ENCODE data around the gene IL21R.
A peak's percentile ranks its signal among the peaks of the same experiment; 100 is the strongest.

The IL21R gene

GRCh38 chr16:27365142-27366089 lies 36.6 kb upstream of the IL21R start:
- no peaks in the 10 kb centered on the region for H3K4me1 ChIP-seq (ENCODE audit: control insufficient read depth, low read depth, low read length)
- no peak overlapping the region for H3K4me2 ChIP-seq (ENCODE audit: low read length)
- DNase-seq: peak; percentile 75
- H3K79me2 ChIP-seq (ENCODE audit: control insufficient read depth, insufficient read depth, low read length): no peaks in the 10 kb centered on the region
- H4K8ac ChIP-seq (ENCODE audit: low read depth, low read length): no peak overlapping the region
- no peak overlapping the region for H3K4me3 ChIP-seq (ENCODE audit: low read length)
- WGBS (ENCODE audit: extremely low coverage, insufficient coverage, low lambda C conversion rate): no CpG with 5 or more reads among the region's 7 CpGs
- H3K27me3 ChIP-seq (ENCODE audit: insufficient read depth, low read length, poor library complexity): no peaks in the 10 kb centered on the region
- no peak overlapping the region for H2BK5ac ChIP-seq (ENCODE audit: low read length)
- no peak overlapping the region for H2BK120ac ChIP-seq (ENCODE audit: low read depth, low read length)
- H3K9ac ChIP-seq (ENCODE audit: low read length): no peak overlapping the region
- no peaks in the 10 kb centered on the region for H3K79me1 ChIP-seq (ENCODE audit: low read length)
- H3K23ac ChIP-seq (ENCODE audit: low read length): no peak overlapping the region
- no peak overlapping the region for H4K5ac ChIP-seq (ENCODE audit: low read length)
- H3K18ac ChIP-seq (ENCODE audit: low read length): no peak overlapping the region
- H2BK15ac ChIP-seq (replicated peaks; ENCODE audit: low read depth): no peak overlapping the region
- peaks cover 2% of the 10 kb centered on the region for H3K36me3 ChIP-seq (ENCODE audit: control insufficient read depth, insufficient read depth, low read length)
- H3K56ac ChIP-seq (ENCODE audit: low read length): no peak overlapping the region
- no peak overlapping the region for H2AK5ac ChIP-seq (ENCODE audit: low read length)
- H3K27ac ChIP-seq (ENCODE audit: low read depth, low read length): no peak overlapping the region
- H3K4ac ChIP-seq (ENCODE audit: low read depth, low read length): no peak overlapping the region

DNA sequence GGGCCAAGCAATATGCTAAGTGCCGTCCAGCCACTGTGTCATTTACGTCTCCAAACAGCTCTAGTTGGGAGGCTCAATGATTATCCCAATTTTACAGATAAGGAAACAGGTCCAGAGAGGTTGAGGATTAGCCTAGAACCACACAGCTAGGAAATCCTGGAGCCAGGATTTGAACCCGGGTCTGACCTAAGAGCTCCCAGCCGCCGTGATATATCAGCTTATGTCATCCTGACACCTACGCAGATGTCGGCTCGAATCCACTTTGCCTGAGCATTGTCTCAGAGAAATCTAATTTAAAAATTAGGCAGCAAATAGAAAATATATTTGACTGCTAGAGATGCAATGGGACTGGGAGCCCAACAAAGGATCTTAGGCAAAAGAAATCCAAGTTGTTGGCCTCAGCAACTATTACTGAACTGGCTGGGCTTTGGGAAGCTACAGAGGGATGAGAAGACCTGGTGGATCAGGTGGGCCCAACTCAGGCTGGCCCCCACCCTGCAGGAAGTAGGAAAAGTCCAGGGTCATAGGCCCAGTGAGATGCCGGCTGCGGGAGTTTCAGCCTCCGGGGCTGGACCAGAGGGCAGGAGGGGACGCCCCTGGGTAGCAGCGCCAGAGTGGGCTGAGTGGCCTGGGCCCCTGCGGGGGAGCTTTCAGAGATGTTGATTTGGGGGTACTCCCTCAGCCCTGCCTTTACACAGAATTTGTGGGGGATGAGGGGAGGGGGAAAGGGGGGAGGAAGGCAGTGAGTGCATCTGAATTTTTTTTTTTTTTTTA lies 35.1 kb upstream of the IL21R start:
- H3K79me1 ChIP-seq (ENCODE audit: low read length): no peaks in the 10 kb centered on the region
- no peak overlapping the region for H3K27ac ChIP-seq (ENCODE audit: low read depth, low read length)
- H3K9ac ChIP-seq (ENCODE audit: low read length): no peak overlapping the region
- no peaks in the 10 kb centered on the region for H3K4me1 ChIP-seq (ENCODE audit: control insufficient read depth, low read depth, low read length)
- no peak overlapping the region for H3K4me2 ChIP-seq (ENCODE audit: low read length)
- no peak overlapping the region for H2AK5ac ChIP-seq (ENCODE audit: low read length)
- no peak overlapping the region for H3K18ac ChIP-seq (ENCODE audit: low read length)
- H2BK120ac ChIP-seq (ENCODE audit: low read depth, low read length): no peak overlapping the region
- H3K56ac ChIP-seq (ENCODE audit: low read length): no peak overlapping the region
- no CpG with 5 or more reads among the region's 14 CpGs for WGBS (ENCODE audit: extremely low coverage, insufficient coverage, low lambda C conversion rate)
- H2BK15ac ChIP-seq (replicated peaks; ENCODE audit: low read depth): no peak overlapping the region
- peaks cover 2% of the 10 kb centered on the region for H3K36me3 ChIP-seq (ENCODE audit: control insufficient read depth, insufficient read depth, low read length)
- no peaks in the 10 kb centered on the region for H3K79me2 ChIP-seq (ENCODE audit: control insufficient read depth, insufficient read depth, low read length)
- no peak overlapping the region for H3K4ac ChIP-seq (ENCODE audit: low read depth, low read length)
- H3K27me3 ChIP-seq (ENCODE audit: insufficient read depth, low read length, poor library complexity): no peaks in the 10 kb centered on the region
- no peak overlapping the region for H4K8ac ChIP-seq (ENCODE audit: low read depth, low read length)
- DNase-seq: no peak
- H2BK5ac ChIP-seq (ENCODE audit: low read length): no peak overlapping the region
- no peak overlapping the region for H3K23ac ChIP-seq (ENCODE audit: low read length)
- H3K4me3 ChIP-seq (ENCODE audit: low read length): no peak overlapping the region
- no peak overlapping the region for H4K5ac ChIP-seq (ENCODE audit: low read length)

DNA sequence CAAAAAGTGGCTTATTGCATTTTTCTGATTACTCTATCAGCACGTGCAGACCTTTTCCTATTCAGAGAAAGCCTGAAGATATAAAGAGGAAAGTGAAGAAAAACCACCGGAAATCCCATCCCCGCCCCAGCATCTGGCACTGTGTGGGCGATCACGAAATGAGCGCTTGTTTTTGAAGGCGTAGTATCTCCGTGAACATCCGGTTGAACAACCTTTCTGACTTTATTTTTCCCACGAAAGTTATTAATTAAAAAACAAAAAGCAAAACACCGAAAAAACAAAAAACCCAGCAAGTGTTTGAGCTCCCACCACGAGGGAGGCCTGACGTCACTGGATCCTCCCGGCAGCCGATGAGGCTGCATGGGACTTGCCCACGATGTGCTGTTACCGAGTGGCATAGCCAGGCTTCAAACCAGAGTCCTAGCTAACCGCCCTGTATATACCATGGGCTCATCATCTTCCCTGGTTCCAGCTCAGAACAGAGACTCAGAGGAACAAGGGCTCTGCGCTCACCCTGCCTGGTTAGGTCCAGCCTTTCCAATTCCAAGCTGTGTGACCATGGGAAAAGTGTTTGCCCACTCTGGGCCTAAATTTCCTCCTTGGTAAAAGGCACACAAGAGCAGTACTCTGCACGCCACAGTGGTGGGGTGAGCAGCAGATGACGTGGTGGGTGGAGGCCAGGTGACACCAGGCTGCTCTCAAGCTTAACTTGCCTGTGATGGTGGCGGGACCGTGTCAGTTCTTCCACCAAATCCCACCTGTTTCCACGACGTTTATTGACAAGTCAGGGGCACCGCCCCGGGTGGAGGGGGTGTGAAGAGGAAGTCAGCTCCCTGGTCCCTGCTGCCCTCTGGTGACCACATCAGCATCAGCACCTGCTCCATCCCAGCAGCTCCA lies 34.3 kb upstream of the IL21R start:
- H3K79me1 ChIP-seq (ENCODE audit: low read length): no peaks in the 10 kb centered on the region
- no peak overlapping the region for H4K8ac ChIP-seq (ENCODE audit: low read depth, low read length)
- no peak overlapping the region for H4K5ac ChIP-seq (ENCODE audit: low read length)
- no peak overlapping the region for H2AK5ac ChIP-seq (ENCODE audit: low read length)
- no peak overlapping the region for H2BK5ac ChIP-seq (ENCODE audit: low read length)
- no peaks in the 10 kb centered on the region for H3K27me3 ChIP-seq (ENCODE audit: insufficient read depth, low read length, poor library complexity)
- H2BK120ac ChIP-seq (ENCODE audit: low read depth, low read length): no peak overlapping the region
- no peak overlapping the region for H3K4me2 ChIP-seq (ENCODE audit: low read length)
- H3K56ac ChIP-seq (ENCODE audit: low read length): no peak overlapping the region
- H3K4me1 ChIP-seq (ENCODE audit: control insufficient read depth, low read depth, low read length): no peaks in the 10 kb centered on the region
- no peak overlapping the region for H3K4ac ChIP-seq (ENCODE audit: low read depth, low read length)
- H2BK15ac ChIP-seq (replicated peaks; ENCODE audit: low read depth): no peak overlapping the region
- H3K79me2 ChIP-seq (ENCODE audit: control insufficient read depth, insufficient read depth, low read length): no peaks in the 10 kb centered on the region
- WGBS (ENCODE audit: extremely low coverage, insufficient coverage, low lambda C conversion rate): no CpG with 5 or more reads among the region's 27 CpGs
- DNase-seq: peak; percentile 78
- no peak overlapping the region for H3K9ac ChIP-seq (ENCODE audit: low read length)
- peaks cover 2% of the 10 kb centered on the region for H3K36me3 ChIP-seq (ENCODE audit: control insufficient read depth, insufficient read depth, low read length)
- H3K4me3 ChIP-seq (ENCODE audit: low read length): no peak overlapping the region
- no peak overlapping the region for H3K27ac ChIP-seq (ENCODE audit: low read depth, low read length)
- no peak overlapping the region for H3K23ac ChIP-seq (ENCODE audit: low read length)
- no peak overlapping the region for H3K18ac ChIP-seq (ENCODE audit: low read length)

DNA sequence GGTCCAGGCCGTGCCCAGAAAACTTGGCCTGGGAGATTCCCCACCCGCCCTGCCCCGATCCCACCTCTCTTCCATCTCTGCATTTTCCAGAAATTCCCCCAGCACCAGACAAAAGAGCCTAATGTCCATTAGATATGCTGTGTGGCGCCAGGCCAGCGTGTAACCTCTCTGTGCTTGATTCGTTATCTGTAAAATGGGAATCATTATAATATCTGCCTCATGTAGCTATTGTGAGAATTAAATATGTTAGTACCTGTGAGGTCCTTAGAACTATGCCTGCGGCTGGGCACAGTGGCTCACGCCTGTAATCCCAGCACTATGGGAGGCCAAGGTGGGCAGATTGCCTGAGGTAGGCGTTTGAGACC lies 33.6 kb upstream of the IL21R start:
- H3K27ac ChIP-seq (ENCODE audit: low read depth, low read length): no peak overlapping the region

GRCh38 chr16:27369806-27370205 lies 32.2 kb upstream of the IL21R start:
- Histone ChIP-seq H3K27ac (ENCODE audit: low read depth, low read length) (no peak overlapping the region), H2BK15ac (replicated peaks; ENCODE audit: low read depth) (no peak overlapping the region), H3K56ac (ENCODE audit: low read length) (no peak overlapping the region), H2BK120ac (ENCODE audit: low read depth, low read length) (no peak overlapping the region), H4K8ac (ENCODE audit: low read depth, low read length) (no peak overlapping the region), H2BK5ac (ENCODE audit: low read length) (no peak overlapping the region), H3K79me2 (ENCODE audit: control insufficient read depth, insufficient read depth, low read length) (no peaks in the 10 kb centered on the region), H3K23ac (ENCODE audit: low read length) (no peak overlapping the region), H3K79me1 (ENCODE audit: low read length) (no peaks in the 10 kb centered on the region), H3K9ac (ENCODE audit: low read length) (no peak overlapping the region), H3K4me1 (ENCODE audit: control insufficient read depth, low read depth, low read length) (no peaks in the 10 kb centered on the region), H3K27me3 (ENCODE audit: insufficient read depth, low read length, poor library complexity) (no peaks in the 10 kb centered on the region), H3K36me3 (ENCODE audit: control insufficient read depth, insufficient read depth, low read length) (no peaks in the 10 kb centered on the region), H3K18ac (ENCODE audit: low read length) (no peak overlapping the region), H3K4me3 (ENCODE audit: low read length) (no peak overlapping the region), H3K4ac (ENCODE audit: low read depth, low read length) (no peak overlapping the region), H3K4me2 (ENCODE audit: low read length) (no peak overlapping the region), H2AK5ac (ENCODE audit: low read length) (no peak overlapping the region), H4K5ac (ENCODE audit: low read length) (no peak overlapping the region)
- DNase-seq: no peak
- no CpG with 5 or more reads among the region's 3 CpGs for WGBS (ENCODE audit: extremely low coverage, insufficient coverage, low lambda C conversion rate)

More for the DNA sequence above, 33.6 kb upstream of the IL21R start:
- Histone ChIP-seq H3K27me3 (ENCODE audit: insufficient read depth, low read length, poor library complexity) (no peaks in the 10 kb centered on the region), H3K23ac (ENCODE audit: low read length) (no peak overlapping the region), H3K4me3 (ENCODE audit: low read length) (no peak overlapping the region), H3K9ac (ENCODE audit: low read length) (no peak overlapping the region), H4K8ac (ENCODE audit: low read depth, low read length) (no peak overlapping the region), H4K5ac (ENCODE audit: low read length) (no peak overlapping the region), H2BK5ac (ENCODE audit: low read length) (no peak overlapping the region), H3K36me3 (ENCODE audit: control insufficient read depth, insufficient read depth, low read length) (peaks cover 2% of the 10 kb centered on the region), H2BK120ac (ENCODE audit: low read depth, low read length) (no peak overlapping the region), H3K4me1 (ENCODE audit: control insufficient read depth, low read depth, low read length) (no peaks in the 10 kb centered on the region), H3K79me1 (ENCODE audit: low read length) (no peaks in the 10 kb centered on the region), H3K79me2 (ENCODE audit: control insufficient read depth, insufficient read depth, low read length) (no peaks in the 10 kb centered on the region), H3K4ac (ENCODE audit: low read depth, low read length) (no peak overlapping the region), H2AK5ac (ENCODE audit: low read length) (no peak overlapping the region), H3K18ac (ENCODE audit: low read length) (no peak overlapping the region), H2BK15ac (replicated peaks; ENCODE audit: low read depth) (no peak overlapping the region), H3K56ac (ENCODE audit: low read length) (no peak overlapping the region), H3K4me2 (ENCODE audit: low read length) (no peak overlapping the region)
- no peak for DNase-seq
- whole genome bisulfite sequencing (ENCODE audit: extremely low coverage, insufficient coverage, low lambda C conversion rate): no CpG with 5 or more reads among the region's 9 CpGs
